A673 (cell line): ENCODE data around the gene NBAS. TPM values are rescaled to one million over a fixed set of nuclear protein-coding genes. Genes with fewer than 3 reads are reported as not detected.

Source experiments
- BruUV-seq: library from RNA; stranded (reverse); fragments of 400-500 nt; replicated peaks from 2 replicates; lab custom pipeline; 2021; lab: Mats Ljungman, UMichigan
- CTCF ChIA-PET: fragments of 300-600 bp; sonication (Branson Sonifier 250); formaldehyde crosslinking; loops from one replicate; lab custom pipeline; 2022; ENCODE audit warnings: antibody characterized with exemption; lab: Charles Lee
- POLR2A ChIA-PET: fragments of 300-600 bp; sonication (Branson Sonifier 250); formaldehyde crosslinking; loops from one replicate; lab custom pipeline; 2022; ENCODE audit warnings: antibody characterized with exemption; ENCODE audit not compliant: low non-redundant PET; lab: Charles Lee
- DNase-seq: peaks from one replicate; pipeline ENCODE4 v3.0.0-alpha.2; 2015; ENCODE audit warnings: low spot score
- H3K27ac ChIP-seq: fragments of 200-600 bp; sonication (generic); 2 replicates; pipeline ENCODE4 v1.5.1; 2016; ENCODE audit warnings: mixed run types, low read depth, mild to moderate bottlenecking, mixed read lengths, antibody characterized with exemption, low read length; ENCODE audit not compliant: poor library complexity, severe bottlenecking
- H3K27me3 ChIP-seq: fragments of 200-600 bp; sonication (generic); replicated peaks from 2 replicates; pipeline ENCODE4 v1.6.1; 2017; ENCODE audit warnings: mixed run types, low read depth, mild to moderate bottlenecking, mixed read lengths, antibody characterized with exemption, low read length; ENCODE audit not compliant: insufficient read depth, poor library complexity
- H3K36me3 ChIP-seq: fragments of 200-600 bp; sonication (generic); 2 replicates; pipeline ENCODE4 v1.6.1; 2016; ENCODE audit warnings: mixed run types, mild to moderate bottlenecking, mixed read lengths, antibody characterized with exemption, low read length; ENCODE audit not compliant: insufficient read depth, poor library complexity, severe bottlenecking
- H3K4me1 ChIP-seq: fragments of 200-600 bp; sonication (generic); 2 replicates; pipeline ENCODE4 v1.6.1; 2017; ENCODE audit warnings: mixed run types, mild to moderate bottlenecking, mixed read lengths, antibody characterized with exemption, low read length; ENCODE audit not compliant: insufficient read depth, poor library complexity, severe bottlenecking
- H3K4me3 ChIP-seq: fragments of 200-600 bp; sonication (generic); 2 replicates; pipeline ENCODE4 v1.5.1; 2016; ENCODE audit warnings: low read depth, mixed run types, mild to moderate bottlenecking, mixed read lengths, low read length; ENCODE audit not compliant: poor library complexity, severe bottlenecking
- H3K9me3 ChIP-seq: fragments of 200-600 bp; sonication (generic); 2 replicates; pipeline ENCODE4 v1.6.1; 2016; ENCODE audit warnings: mixed run types, low read depth, mild to moderate bottlenecking, mixed read lengths, antibody characterized with exemption, low read length; ENCODE audit not compliant: poor library complexity, severe bottlenecking
- CTCF ChIP-seq: fragments of 300-800, 200-600 bp; sonication (generic); conservative IDR thresholded peaks from 2 replicates; pipeline ENCODE4 v1.5.1; 2017; ENCODE audit warnings: low read depth, mild to moderate bottlenecking, antibody characterized with exemption, low read length, moderate library complexity, mixed read lengths
- EZH2 ChIP-seq: fragments of 200-600 bp; sonication (generic); IDR thresholded peaks from 2 replicates; pipeline ENCODE4 v1.6.1; 2017; ENCODE audit warnings: borderline replicate concordance, low read depth, mild to moderate bottlenecking, mixed read lengths, antibody characterized with exemption, low read length; ENCODE audit not compliant: poor library complexity, severe bottlenecking
- intact Hi-C: fragments of 100-400 bp; cut with micrococcal nuclease; formaldehyde crosslinking; loops from one replicate; pipeline ENCODE4 v1.10.0; 2022; ENCODE audit not compliant: unreplicated experiment
- total RNA-seq: library from RNA; stranded (reverse); gene quantifications from 2 replicates; pipeline ENCODE4 v1.2.3, GENCODE V29; 2021

The NBAS gene
- total RNA-seq, 1 experiment from 2014 or later, result 38.7 TPM

GRCh38 chr2:15300624-15301573 lies 260.2 kb downstream of the NBAS start:
- Histone ChIP-seq H3K9me3 (no peaks in the 10 kb centered on the region), H3K4me1 (peaks cover 28% of the 10 kb centered on the region), H3K36me3 (no peaks in the 10 kb centered on the region), H3K27me3 (no peaks in the 10 kb centered on the region), H3K4me3 (no peak overlapping the region), H3K27ac (no peak overlapping the region)
- no peak for TF ChIP-seq EZH2
- TF ChIP-seq CTCF, result no peak
- no peak for DNase-seq
- no TSS peak for BruUV-seq
- POLR2A ChIA-PET, result no interaction called here
- intact Hi-C loops, result no loop called here
- CTCF ChIA-PET, result no interaction called here

- CTCF ChIA-PET, result no interaction called here
- Histone ChIP-seq H3K27ac (no peak overlapping the region), H3K4me1 (peaks cover 28% of the 10 kb centered on the region), H3K36me3 (no peaks in the 10 kb centered on the region), H3K4me3 (no peak overlapping the region), H3K27me3 (no peaks in the 10 kb centered on the region), H3K9me3 (no peaks in the 10 kb centered on the region)
- TF ChIP-seq EZH2 (no peak), CTCF (no peak)
- BruUV-seq, result no TSS peak
- POLR2A ChIA-PET, result no interaction called here
- intact Hi-C loops, result no loop called here
- DNase-seq, result no peak
Measured at GRCh38 chr2:15299904-15300520, 261.1 kb downstream of the NBAS start.

- ChIA-PET POLR2A (no interaction called here), CTCF (no interaction called here)
- intact Hi-C loops, result no loop called here
- DNase-seq, result peak; percentile 81
- no peak overlapping the region for H3K4me3 ChIP-seq
- no peak overlapping the region for H3K27ac ChIP-seq
- peaks cover 28% of the 10 kb centered on the region for H3K4me1 ChIP-seq
- BruUV-seq, result no TSS peak
- H3K36me3 ChIP-seq, result no peaks in the 10 kb centered on the region
- no peaks in the 10 kb centered on the region for H3K27me3 ChIP-seq
- TF ChIP-seq EZH2 (no peak), CTCF (no peak)
- no peaks in the 10 kb centered on the region for H3K9me3 ChIP-seq
Measured at GRCh38 chr2:15298770-15299169, 262.4 kb downstream of the NBAS start.
